ENCODE results near the gene DCLK1. TPM values are rescaled to one million over a fixed set of nuclear protein-coding genes. Genes with fewer than 3 reads are reported as not detected.

The DCLK1 gene
- total and polyA plus RNA-seq, 4 donors: 2.6 to 47.4 (median 13.9) TPM

GRCh38 chr13:36029166-36029565 lies 102.0 kb downstream of the DCLK1 start:
- Histone ChIP-seq H3K9me3 (ENCODE audit: control insufficient read depth, low read length) (no peaks in the 10 kb centered on the region), H3K4me3 (ENCODE audit: low read length in 2 of 2) (no peak overlapping the region), H3K36me3 (ENCODE audit: control insufficient read depth in 1 of 2, insufficient read depth in 2 of 2, low read length in 1 of 2) (no peaks in the 10 kb centered on the region), H3K4me1 (ENCODE audit: control insufficient read depth in 1 of 2, insufficient read depth in 2 of 2, low read length in 2 of 2) (no peaks in the 10 kb centered on the region), H3K27ac (ENCODE audit: low read depth in 1 of 2, low read length in 2 of 2) (no peak overlapping the region), H3K27me3 (ENCODE audit: control insufficient read depth in 1 of 2, insufficient read depth in 2 of 2, low read length in 1 of 2) (no peaks in the 10 kb centered on the region)
- no peak for ATAC-seq (ENCODE audit: low FRiP score)
- intact Hi-C loops (cut with DNase I): no loop called here
- 75 to 82% methylated on average over 6 of the region's 6 CpGs for WGBS, 2 donors
- no peak for DNase-seq

- no peaks in the 10 kb centered on the region for H3K4me1 ChIP-seq (ENCODE audit: control insufficient read depth in 1 of 2, insufficient read depth in 2 of 2, low read length in 2 of 2)
- H3K9me3 ChIP-seq (ENCODE audit: control insufficient read depth, low read length): no peaks in the 10 kb centered on the region
- no peaks in the 10 kb centered on the region for H3K36me3 ChIP-seq (ENCODE audit: control insufficient read depth in 1 of 2, insufficient read depth in 2 of 2, low read length in 1 of 2)
- no peak for ATAC-seq (ENCODE audit: low FRiP score)
- WGBS, 2 donors: 88% methylated on average over 6 of the region's 6 CpGs
- H3K4me3 ChIP-seq (ENCODE audit: low read length in 2 of 2): no peak overlapping the region
- intact Hi-C loops (cut with DNase I): no loop called here
- no peaks in the 10 kb centered on the region for H3K27me3 ChIP-seq (ENCODE audit: control insufficient read depth in 1 of 2, insufficient read depth in 2 of 2, low read length in 1 of 2)
- no peak for DNase-seq
- no peak overlapping the region for H3K27ac ChIP-seq (ENCODE audit: low read depth in 1 of 2, low read length in 2 of 2)
These were observed 102.7 kb downstream of the DCLK1 start for GRCh38 chr13:36028359-36029025.

GRCh38 chr13:36026531-36026930 lies 104.7 kb downstream of the DCLK1 start:
- intact Hi-C loops (cut with DNase I): no loop called here
- DNase-seq (no peak), ATAC-seq (ENCODE audit: low FRiP score) (no peak)
- Histone ChIP-seq H3K9me3 (ENCODE audit: control insufficient read depth, low read length) (no peaks in the 10 kb centered on the region), H3K36me3 (ENCODE audit: control insufficient read depth in 1 of 2, insufficient read depth in 2 of 2, low read length in 1 of 2) (no peaks in the 10 kb centered on the region), H3K27ac (ENCODE audit: low read depth in 1 of 2, low read length in 2 of 2) (no peak overlapping the region), H3K4me3 (ENCODE audit: low read length in 2 of 2) (no peak overlapping the region), H3K27me3 (ENCODE audit: control insufficient read depth in 1 of 2, insufficient read depth in 2 of 2, low read length in 1 of 2) (no peaks in the 10 kb centered on the region), H3K4me1 (ENCODE audit: control insufficient read depth in 1 of 2, insufficient read depth in 2 of 2, low read length in 2 of 2) (no peaks in the 10 kb centered on the region)
- 49 to 54% methylated on average over 2 of the region's 2 CpGs for WGBS, 2 donors

- H3K36me3 ChIP-seq (ENCODE audit: control insufficient read depth in 1 of 2, insufficient read depth in 2 of 2, low read length in 1 of 2): no peaks in the 10 kb centered on the region
- WGBS, 2 donors: 91 to 92% methylated on average over 3 of the region's 3 CpGs
These were observed 116.4 kb downstream of the DCLK1 start for GRCh38 chr13:36014763-36015162.

GRCh38 chr13:36006894-36007675 lies 124.1 kb downstream of the DCLK1 start:
- H3K4me3 ChIP-seq (ENCODE audit: low read length in 2 of 2): no peak overlapping the region
- H3K36me3 ChIP-seq (ENCODE audit: control insufficient read depth in 1 of 2, insufficient read depth in 2 of 2, low read length in 1 of 2): no peaks in the 10 kb centered on the region
- DNase-seq (no peak), ATAC-seq (ENCODE audit: low FRiP score) (no peak)
- intact Hi-C loops (cut with DNase I): no loop called here
- no peaks in the 10 kb centered on the region for H3K4me1 ChIP-seq (ENCODE audit: control insufficient read depth in 1 of 2, insufficient read depth in 2 of 2, low read length in 2 of 2)
- H3K27ac ChIP-seq (ENCODE audit: low read depth in 1 of 2, low read length in 2 of 2): no peak overlapping the region
- WGBS, 2 donors: 48 to 58% methylated on average over 5 of the region's 5 CpGs
- no peaks in the 10 kb centered on the region for H3K9me3 ChIP-seq (ENCODE audit: control insufficient read depth, low read length)
- H3K27me3 ChIP-seq (ENCODE audit: control insufficient read depth in 1 of 2, insufficient read depth in 2 of 2, low read length in 1 of 2): no peaks in the 10 kb centered on the region

More at GRCh38 chr13:36014763-36015162, 116.4 kb downstream of the DCLK1 start:
- no peaks in the 10 kb centered on the region for H3K27me3 ChIP-seq (ENCODE audit: control insufficient read depth in 1 of 2, insufficient read depth in 2 of 2, low read length in 1 of 2)
- H3K27ac ChIP-seq (ENCODE audit: low read depth in 1 of 2, low read length in 2 of 2): no peak overlapping the region
- ATAC-seq (ENCODE audit: low FRiP score) (no peak), DNase-seq (no peak)
- no peak overlapping the region for H3K4me3 ChIP-seq (ENCODE audit: low read length in 2 of 2)
- H3K4me1 ChIP-seq (ENCODE audit: control insufficient read depth in 1 of 2, insufficient read depth in 2 of 2, low read length in 2 of 2): no peaks in the 10 kb centered on the region
- intact Hi-C loops (cut with DNase I): no loop called here
- H3K9me3 ChIP-seq (ENCODE audit: control insufficient read depth, low read length): peaks cover under 1% of the 10 kb centered on the region

- H3K4me1 ChIP-seq (ENCODE audit: control insufficient read depth in 1 of 2, insufficient read depth in 2 of 2, low read length in 2 of 2): no peaks in the 10 kb centered on the region
- H3K27ac ChIP-seq (ENCODE audit: low read depth in 1 of 2, low read length in 2 of 2): no peak overlapping the region
- intact Hi-C loops (cut with DNase I): no loop called here
- DNase-seq: no peak
- WGBS, 2 donors: 10% methylated on average over 4 of the region's 4 CpGs
- H3K9me3 ChIP-seq (ENCODE audit: control insufficient read depth, low read length): no peaks in the 10 kb centered on the region
- H3K27me3 ChIP-seq (ENCODE audit: control insufficient read depth in 1 of 2, insufficient read depth in 2 of 2, low read length in 1 of 2): no peaks in the 10 kb centered on the region
- H3K36me3 ChIP-seq (ENCODE audit: control insufficient read depth in 1 of 2, insufficient read depth in 2 of 2, low read length in 1 of 2): no peaks in the 10 kb centered on the region
- no peak overlapping the region for H3K4me3 ChIP-seq (ENCODE audit: low read length in 2 of 2)
- no peak for ATAC-seq (ENCODE audit: low FRiP score)
These were observed 124.8 kb downstream of the DCLK1 start for GRCh38 chr13:36006347-36006746.

GRCh38 chr13:36001561-36001960 lies 129.6 kb downstream of the DCLK1 start:
- no peaks in the 10 kb centered on the region for H3K27me3 ChIP-seq (ENCODE audit: control insufficient read depth in 1 of 2, insufficient read depth in 2 of 2, low read length in 1 of 2)
- H3K9me3 ChIP-seq (ENCODE audit: control insufficient read depth, low read length): no peaks in the 10 kb centered on the region
- no peak overlapping the region for H3K27ac ChIP-seq (ENCODE audit: low read depth in 1 of 2, low read length in 2 of 2)
- no peaks in the 10 kb centered on the region for H3K4me1 ChIP-seq (ENCODE audit: control insufficient read depth in 1 of 2, insufficient read depth in 2 of 2, low read length in 2 of 2)
- DNase-seq (no peak), ATAC-seq (ENCODE audit: low FRiP score) (no peak)
- H3K4me3 ChIP-seq (ENCODE audit: low read length in 2 of 2): no peak overlapping the region
- WGBS, 2 donors: 67 to 69% methylated on average over 2 of the region's 2 CpGs
- H3K36me3 ChIP-seq (ENCODE audit: control insufficient read depth in 1 of 2, insufficient read depth in 2 of 2, low read length in 1 of 2): no peaks in the 10 kb centered on the region
- intact Hi-C loops (cut with DNase I): no loop called here

GRCh38 chr13:36000028-36000427 lies 131.2 kb downstream of the DCLK1 start:
- 90 to 92% methylated on average over 2 of the region's 2 CpGs for WGBS, 2 donors
- Histone ChIP-seq H3K4me1 (ENCODE audit: control insufficient read depth in 1 of 2, insufficient read depth in 2 of 2, low read length in 2 of 2) (no peaks in the 10 kb centered on the region), H3K9me3 (ENCODE audit: control insufficient read depth, low read length) (no peaks in the 10 kb centered on the region), H3K27ac (ENCODE audit: low read depth in 1 of 2, low read length in 2 of 2) (no peak overlapping the region), H3K36me3 (ENCODE audit: control insufficient read depth in 1 of 2, insufficient read depth in 2 of 2, low read length in 1 of 2) (no peaks in the 10 kb centered on the region), H3K4me3 (ENCODE audit: low read length in 2 of 2) (no peak overlapping the region), H3K27me3 (ENCODE audit: control insufficient read depth in 1 of 2, insufficient read depth in 2 of 2, low read length in 1 of 2) (no peaks in the 10 kb centered on the region)
- ATAC-seq (ENCODE audit: low FRiP score) (no peak), DNase-seq (no peak)
- intact Hi-C loops (cut with DNase I): no loop called here

- Histone ChIP-seq H3K4me3 (ENCODE audit: low read length in 2 of 2) (no peak overlapping the region), H3K9me3 (ENCODE audit: control insufficient read depth, low read length) (no peaks in the 10 kb centered on the region), H3K36me3 (ENCODE audit: control insufficient read depth in 1 of 2, insufficient read depth in 2 of 2, low read length in 1 of 2) (no peaks in the 10 kb centered on the region), H3K27me3 (ENCODE audit: control insufficient read depth in 1 of 2, insufficient read depth in 2 of 2, low read length in 1 of 2) (no peaks in the 10 kb centered on the region), H3K27ac (ENCODE audit: low read depth in 1 of 2, low read length in 2 of 2) (no peak overlapping the region), H3K4me1 (ENCODE audit: control insufficient read depth in 1 of 2, insufficient read depth in 2 of 2, low read length in 2 of 2) (peaks cover 1 to 4% of the 10 kb centered on the region in 2 donors)
- ATAC-seq (ENCODE audit: low FRiP score): no peak
- no peak for DNase-seq
- 93 to 95% methylated on average over 3 of the region's 3 CpGs for WGBS, 2 donors
- intact Hi-C loops (cut with DNase I): no loop called here
These were observed 134.8 kb downstream of the DCLK1 start for GRCh38 chr13:35996360-35996759.

Data from aorta (tissue), 5 donors.